ENCODE data around the gene ZNF433.

DNA sequence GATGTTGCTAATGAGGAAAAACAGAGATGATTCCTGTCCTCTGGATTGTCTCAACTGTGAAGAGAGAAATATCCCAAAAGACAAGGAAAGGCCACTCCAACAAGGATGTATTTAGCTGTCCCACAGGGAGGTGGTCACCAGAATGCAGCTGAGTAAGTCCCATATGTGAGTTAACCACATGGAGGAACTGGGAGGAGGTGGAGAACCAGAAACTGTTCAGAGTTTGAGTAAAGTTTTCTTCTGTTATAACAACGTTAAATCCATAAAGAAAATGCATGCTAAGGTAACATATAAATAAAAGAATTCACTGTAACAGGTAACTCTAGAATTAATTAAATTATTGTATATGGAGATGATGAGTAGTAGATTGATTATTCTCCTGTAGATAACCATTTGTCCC, 65.3 kb downstream of the ZNF433 start:
- TF ChIP-seq, protein P1, sequence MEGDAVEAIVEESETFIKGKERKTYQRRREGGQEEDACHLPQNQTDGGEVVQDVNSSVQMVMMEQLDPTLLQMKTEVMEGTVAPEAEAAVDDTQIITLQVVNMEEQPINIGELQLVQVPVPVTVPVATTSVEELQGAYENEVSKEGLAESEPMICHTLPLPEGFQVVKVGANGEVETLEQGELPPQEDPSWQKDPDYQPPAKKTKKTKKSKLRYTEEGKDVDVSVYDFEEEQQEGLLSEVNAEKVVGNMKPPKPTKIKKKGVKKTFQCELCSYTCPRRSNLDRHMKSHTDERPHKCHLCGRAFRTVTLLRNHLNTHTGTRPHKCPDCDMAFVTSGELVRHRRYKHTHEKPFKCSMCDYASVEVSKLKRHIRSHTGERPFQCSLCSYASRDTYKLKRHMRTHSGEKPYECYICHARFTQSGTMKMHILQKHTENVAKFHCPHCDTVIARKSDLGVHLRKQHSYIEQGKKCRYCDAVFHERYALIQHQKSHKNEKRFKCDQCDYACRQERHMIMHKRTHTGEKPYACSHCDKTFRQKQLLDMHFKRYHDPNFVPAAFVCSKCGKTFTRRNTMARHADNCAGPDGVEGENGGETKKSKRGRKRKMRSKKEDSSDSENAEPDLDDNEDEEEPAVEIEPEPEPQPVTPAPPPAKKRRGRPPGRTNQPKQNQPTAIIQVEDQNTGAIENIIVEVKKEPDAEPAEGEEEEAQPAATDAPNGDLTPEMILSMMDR (IDR thresholded peaks at IDR 0.05) = no peak
- no peak for TF ChIP-seq ZFX (IDR thresholded peaks at IDR 0.05; ENCODE audit: borderline replicate concordance)

All from 22Rv1 (cell line).